Panc1 (cell line): ENCODE data around the gene USH1G. TPM values are rescaled to one million over a fixed set of nuclear protein-coding genes. Genes with fewer than 3 reads are reported as not detected.

ENCODE experiments used
- ATAC-seq: fragments of 200-7000 bp; cut with Tn5 transposase; 2 replicates; pipeline ENCODE4 v1.9.1; 2020; ENCODE audit warnings: mild to moderate bottlenecking, moderate library complexity
- BruUV-seq: library from RNA; stranded (reverse); fragments of 400-500 nt; replicated peaks from 2 replicates; lab custom pipeline; 2021; lab: Mats Ljungman, UMichigan
- CTCF ChIA-PET: fragments of 300-600 bp; sonication (Branson Sonifier 250); formaldehyde crosslinking; loops from one replicate; lab custom pipeline; 2022; ENCODE audit warnings: antibody characterized with exemption; lab: Charles Lee
- POLR2A ChIA-PET: fragments of 300-600 bp; sonication (Branson Sonifier 250); formaldehyde crosslinking; loops from one replicate; lab custom pipeline; 2022; ENCODE audit warnings: antibody characterized with exemption; lab: Charles Lee
- DNase-seq: peaks from one replicate; pipeline ENCODE4 v3.0.0-alpha.2; 2010; ENCODE audit warnings: low read depth, low spot score
- H3K27ac ChIP-seq: 2 replicates; pipeline ENCODE4 v1.5.1; 2011; ENCODE audit warnings: mild to moderate bottlenecking, low read length, inconsistent platforms
- H3K27me3 ChIP-seq: fragments of 200-500 bp; sonication (Bioruptor generic); 2 replicates; pipeline ENCODE4 v1.6.0; 2014; ENCODE audit warnings: low read length, inconsistent platforms; ENCODE audit not compliant: control insufficient read depth, insufficient read depth
- H3K36me3 ChIP-seq: fragments of 200-500 bp; sonication (Bioruptor generic); 2 replicates; pipeline ENCODE4 v1.5.1; 2014; ENCODE audit warnings: inconsistent platforms, mild to moderate bottlenecking, low read length, moderate library complexity; ENCODE audit not compliant: control insufficient read depth, insufficient read depth
- H3K4me1 ChIP-seq: 2 replicates; pipeline ENCODE4 v1.5.1; 2011; ENCODE audit warnings: inconsistent platforms, mild to moderate bottlenecking, low read length, moderate library complexity; ENCODE audit not compliant: control insufficient read depth, insufficient read depth
- H3K4me3 ChIP-seq, 2 experiments: 2 replicates each; pipeline ENCODE4 v1.5.1; 2011 to 2012; ENCODE audit warnings: low read depth in 2 of 2, low read length in 2 of 2, mild to moderate bottlenecking in 2 of 2, inconsistent platforms in 1 of 2, moderate library complexity in 1 of 2
- H3K9me3 ChIP-seq: fragments of 200-500 bp; sonication (Bioruptor generic); 2 replicates; pipeline ENCODE4 v1.5.1; 2014; ENCODE audit warnings: low read depth, mild to moderate bottlenecking, inconsistent platforms, low read length, moderate library complexity; ENCODE audit not compliant: control insufficient read depth, insufficient read depth
- CTCF ChIP-seq: fragments of 450-650 bp; IDR thresholded peaks from 2 replicates; pipeline ENCODE4 v1.5.1; 2017; ENCODE audit warnings: mild to moderate bottlenecking
- POLR2AphosphoS5 ChIP-seq: IDR thresholded peaks from 2 replicates; pipeline ENCODE4 v1.6.1; 2012; ENCODE audit warnings: mild to moderate bottlenecking, low read depth, low read length, moderate library complexity
- REST ChIP-seq, 2 experiments: IDR thresholded peaks; 2 replicates each; pipeline ENCODE4 v1.6.1; 2011 to 2012; ENCODE audit warnings: low read depth in 2 of 2, control low read depth in 1 of 2, low read length in 1 of 2, mild to moderate bottlenecking in 1 of 2, moderate library complexity in 1 of 2; ENCODE audit not compliant: insufficient read depth in 1 of 2
- SIN3A ChIP-seq: IDR thresholded peaks from 2 replicates; pipeline ENCODE4 v1.6.1; 2012; ENCODE audit warnings: low read depth, mild to moderate bottlenecking, low read length, moderate library complexity, borderline replicate concordance; ENCODE audit not compliant: insufficient read depth
- TCF7L2 ChIP-seq: IDR thresholded peaks from 2 replicates; pipeline ENCODE4 v1.6.1; 2011; ENCODE audit warnings: mild to moderate bottlenecking, low read depth, low read length, inconsistent platforms
- in situ Hi-C: cut with HindIII; loops from 2 replicates; pipeline ENCODE4 v1.10.0; 2016; ENCODE audit warnings: low sequenced_read_pairs, low pct_unique_long_range_greater_than_20kb
- intact Hi-C: fragments of 100-400 bp; cut with micrococcal nuclease; formaldehyde crosslinking; loops from one replicate; pipeline ENCODE4 v1.10.0; 2022; ENCODE audit not compliant: unreplicated experiment
- total RNA-seq: library from RNA; stranded (reverse); gene quantifications from one replicate; pipeline ENCODE4 v1.2.1, GENCODE V29; 2021; ENCODE audit not compliant: unreplicated experiment

Gene USH1G
- total RNA-seq, 1 experiment from 2014 or later = not detected

GRCh38 chr17:74954115-74954514, 31.1 kb upstream of the USH1G start:
- ATAC-seq (no peak), DNase-seq (no peak)
- in situ Hi-C loops (no loop called here), intact Hi-C loops (no loop called here)
- no peak overlapping the region for H3K4me3 ChIP-seq
- CTCF ChIA-PET = interaction anchor here (0.6 kb wide), 1 partner anchor 111 kb away, joined by 6 read pairs; no protein-coding TSS in a partner anchor
- TF ChIP-seq REST (IDR thresholded peaks at IDR 0.05; ENCODE audit: insufficient read depth in 1 of 2, low read depth in 2 of 2, low read length in 1 of 2) (no peak), CTCF (no peak), TCF7L2 (no peak), SIN3A (no peak), POLR2AphosphoS5 (no peak)
- POLR2A ChIA-PET = no interaction called here
- no peaks in the 10 kb centered on the region for H3K9me3 ChIP-seq
- BruUV-seq = no TSS peak
- H3K27ac ChIP-seq = no peak overlapping the region
- no peaks in the 10 kb centered on the region for H3K36me3 ChIP-seq
- no peaks in the 10 kb centered on the region for H3K4me1 ChIP-seq
- H3K27me3 ChIP-seq = no peaks in the 10 kb centered on the region

GRCh38 chr17:74953134-74953687, 30.2 kb upstream of the USH1G start:
- Histone ChIP-seq H3K4me1 (no peaks in the 10 kb centered on the region), H3K4me3 (no peak overlapping the region), H3K27ac (no peak overlapping the region), H3K36me3 (no peaks in the 10 kb centered on the region), H3K9me3 (no peaks in the 10 kb centered on the region), H3K27me3 (no peaks in the 10 kb centered on the region)
- in situ Hi-C loops = no loop called here
- DNase-seq = no peak
- intact Hi-C loops = no loop called here
- TF ChIP-seq REST (IDR thresholded peaks at IDR 0.05; ENCODE audit: insufficient read depth in 1 of 2, low read depth in 2 of 2, low read length in 1 of 2) = no peak
- no peak for TF ChIP-seq CTCF
- TF ChIP-seq POLR2AphosphoS5 = no peak
- ATAC-seq = no peak
- ChIA-PET POLR2A (no interaction called here), CTCF (no interaction called here)
- BruUV-seq = no TSS peak
